DND-41 (cell line): ENCODE data around the gene HCST.

Experiments used
- EZH2 ChIP-seq: IDR thresholded peaks from 3 replicates; pipeline ENCODE4 v1.6.1; 2012; ENCODE audit warnings: borderline replicate concordance, low read depth, mild to moderate bottlenecking, moderate library complexity, low read length, inconsistent platforms; ENCODE audit not compliant: severe bottlenecking
- TF ChIP-seq, protein P1 (sequence below): IDR thresholded peaks from 2 replicates; pipeline ENCODE4 v1.5.1; 2012; ENCODE audit warnings: borderline replicate concordance, low read length, moderate library complexity, mild to moderate bottlenecking; ENCODE audit not compliant: poor library complexity, severe bottlenecking; ENCODE audit errors: extremely low read depth

DNA sequence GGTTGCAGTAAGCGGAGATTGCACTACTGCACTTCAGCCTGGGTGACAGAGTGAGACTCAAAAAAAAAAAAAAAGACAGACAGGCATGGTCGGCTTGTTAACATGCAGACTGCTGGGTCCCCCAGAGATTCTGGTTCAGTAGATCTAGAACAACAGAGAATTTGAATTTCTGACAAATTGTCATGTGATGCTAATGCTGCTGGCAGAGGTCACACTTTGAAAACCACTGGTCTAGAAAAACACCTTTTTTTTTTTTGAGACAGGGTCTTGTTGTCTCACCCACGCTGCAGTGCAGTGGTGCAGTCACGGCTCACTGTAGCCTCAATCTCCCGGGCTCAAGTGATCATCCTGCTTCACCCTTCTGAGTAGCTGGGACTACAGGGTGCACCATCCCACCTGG lies 26.2 kb downstream of the HCST start:
- TF ChIP-seq, protein P1, sequence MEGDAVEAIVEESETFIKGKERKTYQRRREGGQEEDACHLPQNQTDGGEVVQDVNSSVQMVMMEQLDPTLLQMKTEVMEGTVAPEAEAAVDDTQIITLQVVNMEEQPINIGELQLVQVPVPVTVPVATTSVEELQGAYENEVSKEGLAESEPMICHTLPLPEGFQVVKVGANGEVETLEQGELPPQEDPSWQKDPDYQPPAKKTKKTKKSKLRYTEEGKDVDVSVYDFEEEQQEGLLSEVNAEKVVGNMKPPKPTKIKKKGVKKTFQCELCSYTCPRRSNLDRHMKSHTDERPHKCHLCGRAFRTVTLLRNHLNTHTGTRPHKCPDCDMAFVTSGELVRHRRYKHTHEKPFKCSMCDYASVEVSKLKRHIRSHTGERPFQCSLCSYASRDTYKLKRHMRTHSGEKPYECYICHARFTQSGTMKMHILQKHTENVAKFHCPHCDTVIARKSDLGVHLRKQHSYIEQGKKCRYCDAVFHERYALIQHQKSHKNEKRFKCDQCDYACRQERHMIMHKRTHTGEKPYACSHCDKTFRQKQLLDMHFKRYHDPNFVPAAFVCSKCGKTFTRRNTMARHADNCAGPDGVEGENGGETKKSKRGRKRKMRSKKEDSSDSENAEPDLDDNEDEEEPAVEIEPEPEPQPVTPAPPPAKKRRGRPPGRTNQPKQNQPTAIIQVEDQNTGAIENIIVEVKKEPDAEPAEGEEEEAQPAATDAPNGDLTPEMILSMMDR: no peak
- no peak for TF ChIP-seq EZH2
